Suprapubic skin (tissue), 4 donors: ENCODE data around the gene ETV6. TPM values are rescaled to one million over a fixed set of nuclear protein-coding genes. Genes with fewer than 3 reads are reported as not detected.

Experiments
- DNase-seq, 2 donors: peaks; one replicate each; pipeline ENCODE4 v3.0.0-alpha.2; 2019; ENCODE audit warnings: low spot score in 2 of 2
- H3K27ac ChIP-seq: fragments of 200-600 bp; sonication (generic); one replicate; pipeline ENCODE4 v1.5.1; 2019
- H3K27me3 ChIP-seq: fragments of 200-600 bp; sonication (generic); one replicate; pipeline ENCODE4 v1.5.1; 2019
- H3K36me3 ChIP-seq: fragments of 200-600 bp; sonication (generic); one replicate; pipeline ENCODE4 v1.5.1; 2019
- H3K4me1 ChIP-seq: fragments of 200-600 bp; sonication (generic); one replicate; pipeline ENCODE4 v1.5.1; 2019
- H3K4me3 ChIP-seq: fragments of 200-600 bp; sonication (generic); one replicate; pipeline ENCODE4 v1.5.1; 2019; ENCODE audit warnings: mild to moderate bottlenecking
- H3K9me3 ChIP-seq: fragments of 200-600 bp; sonication (generic); one replicate; pipeline ENCODE4 v1.5.1; 2019
- CTCF ChIP-seq, 2 donors: fragments of 200-600 bp in 1 of 2; fragments of 450-650 bp in 1 of 2; sonication (generic) in 1 of 2; IDR thresholded peaks; one replicate each; pipeline ENCODE4 v1.5.1; 2016 to 2019; ENCODE audit warnings: antibody characterized with exemption in 2 of 2, mild to moderate bottlenecking in 1 of 2, moderate library complexity in 1 of 2
- EP300 ChIP-seq: sonication (generic); formaldehyde crosslinking; IDR thresholded peaks from one replicate; pipeline ENCODE4 v1.6.1; 2017; ENCODE audit warnings: antibody characterized with exemption
- POLR2A ChIP-seq, 2 donors: fragments of 450-650 bp; IDR thresholded peaks; one replicate each; pipeline ENCODE4 v1.6.1; 2017; ENCODE audit warnings: antibody characterized with exemption in 2 of 2, mild to moderate bottlenecking in 2 of 2, moderate library complexity in 2 of 2
- POLR2AphosphoS5 ChIP-seq, 3 donors: sonication (generic); formaldehyde crosslinking; IDR thresholded peaks; one replicate each; pipeline ENCODE4 v1.6.1; 2017; ENCODE audit warnings: antibody characterized with exemption in 3 of 3
- WGBS: methylation state at CpG from one replicate; pipeline ENCODE4 v1.1.5; 2018; 5-methylcytosine and 5-hydroxymethylcytosine counted together
- total RNA-seq, 4 donors: library from RNA; depleted of rRNA; stranded (reverse); fragments of >200 nt; gene quantifications; one replicate each; pipeline ENCODE4 v1.1.0, GENCODE V29; 2016

ETV6 gene
- 10 to 100 TPM; 16.9 to 41.4 (median 25.1) TPM for total RNA-seq

GRCh38 chr12:11649413-11650285, at the start of gene ETV6:
ETV6 (plus strand) TSS chr12:11649674; CDS start chr12:11650128, 454 bp downstream.
- WGBS: under 1% methylated on average over 46 of the region's 86 CpGs
- peaks cover 39% of the 10 kb centered on the region for H3K4me1 ChIP-seq
- no peaks in the 10 kb centered on the region for H3K36me3 ChIP-seq
- no peaks in the 10 kb centered on the region for H3K27me3 ChIP-seq
- H3K4me3 ChIP-seq: peak within 1 kb of the TSS; percentile 88
- TF ChIP-seq POLR2AphosphoS5 (IDR thresholded peaks at IDR 0.05): peak in 1 of 3 donors; percentile 67
- TF ChIP-seq POLR2A (IDR thresholded peaks at IDR 0.05): no peak
- peak within 1 kb of the TSS; percentile 99 for H3K27ac ChIP-seq
- no peaks in the 10 kb centered on the region for H3K9me3 ChIP-seq
- DNase-seq: peak in 1 of 2 donors; percentile 73

GRCh38 chr12:11600199-11600598, 49.3 kb upstream of the ETV6 start:
- Histone ChIP-seq H3K4me1 (no peaks in the 10 kb centered on the region), H3K27ac (no peak overlapping the region), H3K36me3 (no peaks in the 10 kb centered on the region), H3K27me3 (no peaks in the 10 kb centered on the region), H3K9me3 (no peaks in the 10 kb centered on the region), H3K4me3 (no peak overlapping the region)
- DNase-seq: no peak
- TF ChIP-seq CTCF (IDR thresholded peaks at IDR 0.05) (no peak), POLR2AphosphoS5 (IDR thresholded peaks at IDR 0.05) (no peak), EP300 (no peak), POLR2A (IDR thresholded peaks at IDR 0.05) (no peak)
- WGBS: 66% methylated on average over 3 of the region's 3 CpGs

GRCh38 chr12:11601647-11602046, 47.8 kb upstream of the ETV6 start:
- Histone ChIP-seq H3K4me3 (no peak overlapping the region), H3K27ac (no peak overlapping the region), H3K27me3 (no peaks in the 10 kb centered on the region), H3K9me3 (no peaks in the 10 kb centered on the region), H3K36me3 (no peaks in the 10 kb centered on the region), H3K4me1 (no peaks in the 10 kb centered on the region)
- no peak for DNase-seq
- TF ChIP-seq POLR2AphosphoS5 (IDR thresholded peaks at IDR 0.05) (no peak), EP300 (no peak), CTCF (IDR thresholded peaks at IDR 0.05) (no peak), POLR2A (IDR thresholded peaks at IDR 0.05) (no peak)
- WGBS: 95% methylated on average over 1 of the region's 1 CpG

GRCh38 chr12:11607313-11608081, 42.0 kb upstream of the ETV6 start:
- TF ChIP-seq POLR2AphosphoS5 (IDR thresholded peaks at IDR 0.05) (no peak), EP300 (no peak), CTCF (IDR thresholded peaks at IDR 0.05) (no peak), POLR2A (IDR thresholded peaks at IDR 0.05) (no peak)
- H3K36me3 ChIP-seq: no peaks in the 10 kb centered on the region
- no peak overlapping the region for H3K27ac ChIP-seq
- no peak overlapping the region for H3K4me3 ChIP-seq
- no peaks in the 10 kb centered on the region for H3K4me1 ChIP-seq
- no peaks in the 10 kb centered on the region for H3K9me3 ChIP-seq
- DNase-seq: no peak
- WGBS: 44% methylated on average over 10 of the region's 10 CpGs
- H3K27me3 ChIP-seq: no peaks in the 10 kb centered on the region

GRCh38 chr12:11609045-11609444, 40.4 kb upstream of the ETV6 start:
- H3K36me3 ChIP-seq: no peaks in the 10 kb centered on the region
- no peak for TF ChIP-seq CTCF (IDR thresholded peaks at IDR 0.05)
- no peak for TF ChIP-seq POLR2AphosphoS5 (IDR thresholded peaks at IDR 0.05)
- TF ChIP-seq POLR2A (IDR thresholded peaks at IDR 0.05): no peak
- TF ChIP-seq EP300: no peak
- no peak overlapping the region for H3K27ac ChIP-seq
- WGBS: 92% methylated on average over 4 of the region's 4 CpGs
- H3K4me3 ChIP-seq: no peak overlapping the region
- no peaks in the 10 kb centered on the region for H3K4me1 ChIP-seq
- no peaks in the 10 kb centered on the region for H3K9me3 ChIP-seq
- no peaks in the 10 kb centered on the region for H3K27me3 ChIP-seq
- DNase-seq: no peak
